B cell (primary cell): ENCODE results near the gene HSCB. TPM values are rescaled to one million over a fixed set of nuclear protein-coding genes. Genes with fewer than 3 reads are reported as not detected.

Experiments
- ATAC-seq: fragments of 200-7000 bp; cut with Tn5 transposase; one replicate; pipeline ENCODE4 v1.10.0; 2021; ENCODE audit warnings: low read depth, mild to moderate bottlenecking, moderate number of reproducible peaks, moderate library complexity
- CTCF ChIA-PET: fragments of 350-600 bp; sonication (Branson Sonifier 250); formaldehyde crosslinking; loops from one replicate; lab custom pipeline; 2021; ENCODE audit warnings: antibody characterized with exemption, inconsistent platforms; lab: Charles Lee
- POLR2A ChIA-PET: fragments of 350-600 bp; sonication (Branson Sonifier 250); formaldehyde crosslinking; loops from one replicate; lab custom pipeline; 2021; ENCODE audit warnings: antibody characterized with exemption; lab: Charles Lee
- DNase-seq: peaks from one replicate; pipeline ENCODE4 v3.0.0; 2013
- H2AFZ ChIP-seq: 2 replicates; pipeline ENCODE4 v1.6.1; 2012; ENCODE audit warnings: mild to moderate bottlenecking, low read depth, low read length; ENCODE audit not compliant: insufficient read depth, poor library complexity, severe bottlenecking
- H3K27ac ChIP-seq, 2 donors: 1 replicate in 1 of 2; 2 replicates in 1 of 2; pipeline ENCODE4 v1.5.1; 2012 to 2013; ENCODE audit warnings: low read length in 2 of 2, mild to moderate bottlenecking in 2 of 2, moderate library complexity in 1 of 2
- H3K27me3 ChIP-seq, 4 experiments: fragments of 200-600 bp in 1 of 4; sonication (generic) in 1 of 4; replicated peaks in 1 of 4; 1 replicate in 2 of 4; 2 replicates in 2 of 4; pipeline versions ENCODE4 v1.6.1 to v1.7.0; 2013 to 2016; ENCODE audit warnings: low read length in 3 of 4, mild to moderate bottlenecking in 2 of 4, mixed read lengths in 1 of 4, moderate library complexity in 1 of 4; ENCODE audit not compliant: insufficient read depth in 4 of 4, control insufficient read depth in 3 of 4; ENCODE audit errors: control extremely low read depth in 1 of 4
- H3K36me3 ChIP-seq, 2 experiments: replicated peaks in 1 of 2; 1 replicate in 1 of 2; 2 replicates in 1 of 2; pipeline versions ENCODE4 v1.6.1 to v1.7.1; 2013; ENCODE audit warnings: low read length in 1 of 2; ENCODE audit not compliant: insufficient read depth in 2 of 2, control insufficient read depth in 1 of 2; ENCODE audit errors: control extremely low read depth in 1 of 2, extremely low read depth in 1 of 2
- H3K4me1 ChIP-seq, 2 donors: fragments of 200-600 bp in 1 of 2; sonication (generic) in 1 of 2; 1 replicate in 1 of 2; 2 replicates in 1 of 2; pipeline versions ENCODE4 v1.5.1 to v1.6.1; 2013 to 2017; ENCODE audit warnings: low read length in 2 of 2; ENCODE audit not compliant: control insufficient read depth in 2 of 2, insufficient read depth in 2 of 2
- H3K4me2 ChIP-seq: replicated peaks from 2 replicates; pipeline ENCODE3; 2012; ENCODE audit warnings: mild to moderate bottlenecking, low read depth, low read length; ENCODE audit not compliant: poor library complexity, severe bottlenecking
- H3K4me3 ChIP-seq, 5 experiments: fragments of 200-600 bp in 1 of 5; sonication (generic) in 1 of 5; 1 replicate in 3 of 5; 2 replicates in 2 of 5; pipeline versions ENCODE4 v1.5.1 to v1.7.0; 2011 to 2016; ENCODE audit warnings: low read length in 4 of 5, mild to moderate bottlenecking in 4 of 5, low read depth in 2 of 5, control low read depth in 1 of 5, moderate library complexity in 1 of 5; ENCODE audit not compliant: insufficient read depth in 1 of 5; ENCODE audit errors: control extremely low read depth in 1 of 5, extremely low read depth in 1 of 5
- H3K79me2 ChIP-seq: fragments of 200-600 bp; sonication (generic); one replicate; pipeline ENCODE4 v1.6.0; 2016; ENCODE audit warnings: low read length; ENCODE audit not compliant: control insufficient read depth, insufficient read depth
- H3K9ac ChIP-seq: fragments of 200-600 bp; sonication (generic); 2 replicates; pipeline ENCODE4 v1.6.1; 2017; ENCODE audit warnings: mild to moderate bottlenecking, low read length, moderate library complexity
- H3K9me3 ChIP-seq, 3 donors: one replicate each; pipeline versions ENCODE4 v1.6.1 to v1.7.1; 2013; ENCODE audit warnings: low read length in 2 of 3; ENCODE audit not compliant: control insufficient read depth in 2 of 3, insufficient read depth in 1 of 3; ENCODE audit errors: control extremely low read depth in 1 of 3
- H4K20me1 ChIP-seq: 2 replicates; pipeline ENCODE4 v1.6.0; 2012; ENCODE audit warnings: mild to moderate bottlenecking, low read length; ENCODE audit not compliant: insufficient read depth, control insufficient read depth, poor library complexity, severe bottlenecking
- H3K27ac Mint-ChIP-seq: one replicate; pipeline ENCODE4 v1.8.0; 2021; ENCODE audit warnings: mixed read lengths
- H3K27me3 Mint-ChIP-seq: one replicate; pipeline ENCODE4 v1.8.0; 2021; ENCODE audit warnings: mixed read lengths
- H3K4me1 Mint-ChIP-seq: one replicate; pipeline ENCODE4 v1.8.0; 2021; ENCODE audit warnings: mixed read lengths
- H3K4me3 Mint-ChIP-seq: one replicate; pipeline ENCODE4 v1.8.0; 2021; ENCODE audit warnings: mixed read lengths
- H3K9me3 Mint-ChIP-seq: one replicate; pipeline ENCODE4 v1.8.0; 2022; ENCODE audit warnings: mixed read lengths; ENCODE audit not compliant: insufficient read depth
- EZH2 ChIP-seq: IDR thresholded peaks from 2 replicates; pipeline ENCODE4 v1.6.1; 2012; ENCODE audit warnings: borderline replicate concordance, low read depth, mild to moderate bottlenecking, moderate library complexity, low read length; ENCODE audit not compliant: insufficient read depth, poor library complexity, severe bottlenecking
- WGBS: methylation state at CpG from one replicate; pipeline ENCODE4 v1.1.5; 2013; ENCODE audit warnings: missing lambda C conversion rate; ENCODE audit not compliant: insufficient coverage; 5-methylcytosine and 5-hydroxymethylcytosine counted together
- intact Hi-C: fragments of 100-400 bp; cut with micrococcal nuclease; formaldehyde crosslinking; loops from one replicate; pipeline ENCODE4 v1.10.0; 2022
- polyA plus RNA-seq: library from polyadenylated mRNA; depleted of rRNA; stranded (reverse); fragments of >200 nt; gene quantifications from 2 replicates; pipeline ENCODE4 v1.2.3, GENCODE V29; 2012
- total RNA-seq, 2 donors: library from RNA; stranded (reverse); fragments of 120-200 nt in 1 of 2; gene quantifications; 1 replicate in 1 of 2; 2 replicates in 1 of 2; pipeline versions ENCODE4 v1.2.3 to v1.2.4, GENCODE V29; 2013 to 2022
- TF ChIP-seq, protein P1 (sequence below): fragments of 200-600 bp; IDR thresholded peaks from one replicate; pipeline ENCODE4 v1.8.0; 2022; ENCODE audit warnings: antibody characterized with exemption, mild to moderate bottlenecking

The HSCB gene
- total and polyA plus RNA-seq, 2 donors (not counting 1 experiment from before 2014, with no cell fraction given): 12.8 to 18.3 TPM

DNA sequence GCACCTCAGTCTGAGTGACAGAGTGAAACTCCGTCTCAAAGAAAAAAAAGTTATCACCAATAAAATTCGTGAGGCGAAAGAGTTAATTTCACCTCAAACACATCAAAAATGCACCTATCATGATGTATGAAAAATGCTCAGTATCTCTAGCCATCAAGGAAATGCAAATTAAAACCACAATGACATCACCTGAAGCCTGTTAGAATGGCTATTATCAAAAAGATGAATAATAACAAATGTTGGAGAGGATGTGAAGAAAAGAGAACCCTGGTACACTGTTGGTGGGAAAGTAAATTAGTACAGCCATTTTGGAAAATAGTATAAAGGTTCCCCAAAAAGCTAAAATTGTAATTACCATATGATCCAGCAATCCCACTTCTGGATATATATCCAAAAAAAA, 23.8 kb upstream of the HSCB start:
- Histone ChIP-seq H3K79me2 (no peaks in the 10 kb centered on the region), H3K4me2 (no peak overlapping the region), H3K4me3 (no peak overlapping the region), H3K27me3 (no peaks in the 10 kb centered on the region), H3K9me3 (no peaks in the 10 kb centered on the region), H3K36me3 (peaks cover 4 to 21% of the 10 kb centered on the region in 2 experiments), H3K4me1 (no peaks in the 10 kb centered on the region), H2AFZ (no peak overlapping the region), H3K9ac (no peak overlapping the region), H4K20me1 (no peaks in the 10 kb centered on the region), H3K27ac (no peak overlapping the region)
- WGBS: 100% methylated on average over 1 of the region's 3 CpGs
- TF ChIP-seq, protein P1, sequence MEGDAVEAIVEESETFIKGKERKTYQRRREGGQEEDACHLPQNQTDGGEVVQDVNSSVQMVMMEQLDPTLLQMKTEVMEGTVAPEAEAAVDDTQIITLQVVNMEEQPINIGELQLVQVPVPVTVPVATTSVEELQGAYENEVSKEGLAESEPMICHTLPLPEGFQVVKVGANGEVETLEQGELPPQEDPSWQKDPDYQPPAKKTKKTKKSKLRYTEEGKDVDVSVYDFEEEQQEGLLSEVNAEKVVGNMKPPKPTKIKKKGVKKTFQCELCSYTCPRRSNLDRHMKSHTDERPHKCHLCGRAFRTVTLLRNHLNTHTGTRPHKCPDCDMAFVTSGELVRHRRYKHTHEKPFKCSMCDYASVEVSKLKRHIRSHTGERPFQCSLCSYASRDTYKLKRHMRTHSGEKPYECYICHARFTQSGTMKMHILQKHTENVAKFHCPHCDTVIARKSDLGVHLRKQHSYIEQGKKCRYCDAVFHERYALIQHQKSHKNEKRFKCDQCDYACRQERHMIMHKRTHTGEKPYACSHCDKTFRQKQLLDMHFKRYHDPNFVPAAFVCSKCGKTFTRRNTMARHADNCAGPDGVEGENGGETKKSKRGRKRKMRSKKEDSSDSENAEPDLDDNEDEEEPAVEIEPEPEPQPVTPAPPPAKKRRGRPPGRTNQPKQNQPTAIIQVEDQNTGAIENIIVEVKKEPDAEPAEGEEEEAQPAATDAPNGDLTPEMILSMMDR: no peak
- no peak for TF ChIP-seq EZH2
- ATAC-seq (no peak), DNase-seq (no peak)
- no peaks in the 10 kb centered on the region for H3K9me3 Mint-ChIP-seq
- no peaks in the 10 kb centered on the region for H3K27me3 Mint-ChIP-seq
- CTCF ChIA-PET: no interaction called here
- H3K27ac Mint-ChIP-seq: no peak overlapping the region
- POLR2A ChIA-PET: no interaction called here
- no peak overlapping the region for H3K4me3 Mint-ChIP-seq
- H3K4me1 Mint-ChIP-seq: no peaks in the 10 kb centered on the region
- intact Hi-C loops: no loop called here

DNA sequence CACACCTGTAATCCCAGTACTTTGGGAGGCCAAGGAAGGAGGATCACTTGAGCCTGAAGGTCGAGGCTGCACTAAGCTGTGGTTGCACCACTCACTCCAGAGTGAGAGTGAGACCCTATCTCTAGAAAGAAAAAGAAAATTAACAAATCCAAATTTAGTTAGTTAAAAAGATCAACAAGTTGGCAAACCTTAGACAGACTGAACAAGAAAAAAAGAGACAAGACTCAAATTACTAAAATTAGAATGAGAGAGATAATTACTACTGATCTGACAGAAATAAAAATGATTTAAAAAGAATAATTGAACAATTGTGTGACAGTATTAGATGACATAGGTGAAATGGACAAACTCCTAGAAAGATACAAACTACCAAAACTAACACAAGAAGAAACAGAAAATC, 13.8 kb upstream of the HSCB start:
- WGBS: no CpG with 5 or more reads among the region's 1 CpG

More for the DNA sequence above, 13.8 kb upstream of the HSCB start:
- H3K27ac Mint-ChIP-seq: no peak overlapping the region
- Histone ChIP-seq H3K27me3 (no peaks in the 10 kb centered on the region), H3K4me1 (peaks cover 0 to 4% of the 10 kb centered on the region in 2 donors), H3K27ac (no peak overlapping the region), H3K4me3 (no peak overlapping the region), H3K36me3 (peaks cover 5 to 9% of the 10 kb centered on the region in 2 experiments), H3K79me2 (no peaks in the 10 kb centered on the region), H3K4me2 (no peak overlapping the region), H2AFZ (no peak overlapping the region), H4K20me1 (no peaks in the 10 kb centered on the region), H3K9ac (no peak overlapping the region), H3K9me3 (no peaks in the 10 kb centered on the region)
- intact Hi-C loops: no loop called here
- CTCF ChIA-PET: no interaction called here
- TF ChIP-seq, protein P1: no peak
- no peak for TF ChIP-seq EZH2
- peaks cover 9% of the 10 kb centered on the region for H3K4me1 Mint-ChIP-seq
- no peaks in the 10 kb centered on the region for H3K27me3 Mint-ChIP-seq
- DNase-seq: no peak
- no peaks in the 10 kb centered on the region for H3K9me3 Mint-ChIP-seq
- no peak for ATAC-seq
- POLR2A ChIA-PET: no interaction called here
- H3K4me3 Mint-ChIP-seq: no peak overlapping the region
